A549 (cell line): ENCODE data around the gene CCR1.

Source experiments
- NPAS2 ChIP-seq: fragments of 250-450 bp; sonication (Bioruptor Pico); IDR thresholded peaks from 2 replicates; pipeline ENCODE4 v1.8.0; 2022; ENCODE audit warnings: mild to moderate bottlenecking, moderate library complexity, borderline replicate concordance
- RAD21 ChIP-seq, 2 experiments: fragments of >200 bp in 1 of 2; sonication (Bioruptor Twin) in 1 of 2; formaldehyde crosslinking in 1 of 2; IDR thresholded peaks in 1 of 2; conservative IDR thresholded peaks in 1 of 2; 2 replicates in 1 of 2; 3 replicates in 1 of 2; pipeline ENCODE4 v1.6.1; 2012 to 2018; ENCODE audit warnings: inconsistent platforms in 1 of 2
- SREBF2 ChIP-seq: fragments of 450-650 bp; IDR thresholded peaks from 2 replicates; pipeline ENCODE4 v1.6.1; 2014; ENCODE audit warnings: mild to moderate bottlenecking, moderate library complexity

DNA sequence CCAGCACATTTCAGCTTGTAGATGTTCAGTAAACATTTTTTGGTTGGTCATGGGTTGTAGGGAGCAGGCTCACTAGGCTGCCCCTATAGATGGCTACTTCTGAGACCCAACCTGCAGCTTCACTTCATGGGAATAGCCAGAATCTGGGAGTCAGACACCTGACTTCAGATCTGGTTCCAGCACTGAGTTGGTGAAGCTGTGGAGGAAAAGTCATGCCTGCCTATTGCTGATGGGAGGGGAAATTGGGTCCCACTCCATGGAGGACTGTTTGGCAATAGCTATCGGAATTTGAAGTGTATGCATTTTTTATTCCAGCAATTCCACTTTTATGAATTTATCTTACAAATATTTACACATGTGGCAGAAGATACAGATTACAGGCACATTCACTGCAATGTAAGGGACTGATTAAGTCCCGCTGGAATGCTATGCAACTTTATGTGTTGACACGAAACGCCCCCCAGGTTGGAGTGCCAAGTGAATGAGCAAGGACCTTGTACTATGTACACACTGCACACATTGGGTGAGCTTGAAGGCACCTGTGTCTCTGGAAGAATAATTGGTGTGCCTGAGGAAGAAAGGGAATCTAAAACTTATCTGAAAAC, 7.8 kb upstream of the CCR1 start:
- TF ChIP-seq NPAS2 (CRISPR knock-in tag), result no peak
- no peak for TF ChIP-seq SREBF2
- TF ChIP-seq RAD21 (conservative IDR thresholded peaks at IDR 0.05 in 1 of 2, IDR thresholded peaks at IDR 0.05 in 1 of 2), result no peak
